Measurements from ENCODE around the gene XYLT2. TPM values are rescaled to one million over a fixed set of nuclear protein-coding genes. Genes with fewer than 3 reads are reported as not detected.
"Not testable (repeated sequence)": the region's sequence is repeated elsewhere in the genome, so short reads cannot be mapped to it uniquely, and the experiment has no call there.

Gene XYLT2
- total RNA-seq (2014; rRNA removed; shearing (Covaris generic)), result 49.0 and 51.0 TPM in 2 replicates

DNA sequence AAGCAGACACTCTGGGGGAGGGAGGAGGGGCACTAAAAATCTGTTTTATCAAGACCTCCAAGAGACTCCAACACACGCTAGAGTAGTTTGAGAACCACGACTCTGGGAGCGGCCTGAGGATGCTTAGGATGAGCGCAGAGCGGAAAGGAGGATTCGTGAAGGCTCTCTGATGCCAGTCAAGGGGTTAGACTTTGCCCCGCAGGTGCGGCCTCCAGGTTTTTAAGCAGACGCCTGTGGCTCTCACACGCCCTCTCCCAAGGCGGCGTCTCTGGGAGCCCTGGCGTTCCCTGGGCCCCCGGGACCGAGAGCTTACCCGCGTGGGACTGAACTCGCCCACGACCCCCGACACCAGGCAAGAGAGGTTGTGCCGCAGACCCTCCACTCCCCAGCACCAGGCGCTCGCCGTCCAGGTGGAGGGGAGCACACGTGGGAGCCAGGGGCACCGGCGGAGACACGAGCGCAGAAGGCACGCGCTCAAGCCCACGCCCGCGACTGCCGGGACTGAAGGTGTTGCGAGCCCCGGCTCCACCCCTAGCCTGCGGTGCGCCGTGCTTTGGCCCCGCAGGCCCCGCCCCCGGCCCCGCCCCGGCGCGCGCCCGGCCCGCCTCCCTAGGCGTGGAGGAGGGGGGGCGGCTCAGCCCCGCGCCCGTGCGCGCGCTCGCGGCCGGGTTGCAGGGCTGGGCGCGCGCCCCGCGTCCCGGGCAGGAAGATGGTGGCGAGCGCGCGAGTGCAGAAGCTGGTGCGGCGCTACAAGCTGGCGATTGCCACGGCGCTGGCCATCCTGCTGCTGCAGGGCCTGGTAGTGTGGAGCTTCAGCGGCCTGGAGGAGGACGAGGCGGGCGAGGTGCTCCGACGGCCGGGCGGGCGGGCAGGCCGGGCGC is at the start of gene XYLT2:
Gene XYLT2 (plus strand): TSS at position 695 of the 881 bp plus-strand sequence. CDS start 15 bp downstream, at position 710.
- peak; percentile 57 for DNase-seq (ENCODE audit: low spot score)

- peak; percentile 66 for DNase-seq (ENCODE audit: low spot score)
These were observed 48.5 kb upstream of the XYLT2 start for GRCh38 chr17:50297407-50297865.

GRCh38 chr17:50298018-50298417 is 47.9 kb upstream of the XYLT2 start:
- DNase-seq (ENCODE audit: low spot score), result no peak

DNA sequence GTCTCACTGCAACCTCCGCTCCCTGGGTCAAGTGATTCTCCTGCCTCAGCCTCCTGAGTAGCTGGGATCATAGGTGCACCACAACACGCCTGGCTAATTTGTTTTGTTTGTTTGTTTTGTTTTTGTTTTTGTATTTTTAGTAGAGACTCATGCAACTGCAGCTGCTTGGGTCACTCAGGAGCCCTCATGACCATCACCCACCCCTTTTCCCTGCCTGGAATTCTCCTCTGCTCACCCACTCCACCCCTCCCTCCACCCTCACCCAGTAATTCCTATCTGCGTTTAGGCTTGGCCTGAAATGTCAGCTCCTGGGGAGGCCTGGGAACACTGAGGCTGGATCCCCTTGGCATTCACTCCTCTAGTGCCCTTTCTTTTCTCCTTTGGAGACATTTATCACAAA is 46.1 kb upstream of the XYLT2 start:
- no peak for DNase-seq (ENCODE audit: low spot score)

GRCh38 chr17:50300824-50301223 is 45.1 kb upstream of the XYLT2 start:
- DNase-seq (ENCODE audit: low spot score), result not testable (repeated sequence)

GRCh38 chr17:50301891-50302584 is 43.9 kb upstream of the XYLT2 start:
- no peak for DNase-seq (ENCODE audit: low spot score)

- DNase-seq (ENCODE audit: low spot score), result no peak
These were observed 42.9 kb upstream of the XYLT2 start for GRCh38 chr17:50303051-50303450.

- DNase-seq (ENCODE audit: low spot score), result no peak
These were observed 42.3 kb upstream of the XYLT2 start for GRCh38 chr17:50303596-50303995.

DNA sequence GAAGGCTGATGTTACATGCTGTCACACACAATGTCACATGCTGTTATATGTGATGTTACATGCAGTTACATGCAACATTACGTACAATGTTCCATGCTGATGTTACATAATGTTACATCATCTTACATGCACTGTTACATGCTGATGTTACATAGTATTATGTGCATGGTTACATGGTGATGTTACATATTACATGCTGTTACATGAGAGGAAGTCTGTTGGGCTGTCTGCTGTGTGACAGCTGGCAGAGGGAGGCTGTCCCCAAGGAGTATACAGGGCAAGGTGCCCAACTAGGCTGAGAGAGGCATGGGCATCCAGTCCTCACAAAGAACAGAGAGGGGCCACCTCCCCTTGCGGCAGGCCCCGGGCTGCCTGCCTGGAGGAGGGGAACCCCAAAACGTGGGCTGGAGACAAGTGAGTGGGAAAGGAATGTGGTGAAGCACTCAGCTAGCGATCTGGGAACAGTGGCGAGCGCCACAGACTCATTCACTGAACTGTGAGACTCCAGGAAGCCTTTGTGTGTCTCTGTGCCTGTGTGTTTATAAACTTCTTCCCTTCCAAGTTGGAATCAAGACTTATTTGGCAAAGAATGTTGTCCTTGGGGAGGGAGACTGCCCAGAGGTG is 41.0 kb upstream of the XYLT2 start:
- no peak for DNase-seq (ENCODE audit: low spot score)

DNA sequence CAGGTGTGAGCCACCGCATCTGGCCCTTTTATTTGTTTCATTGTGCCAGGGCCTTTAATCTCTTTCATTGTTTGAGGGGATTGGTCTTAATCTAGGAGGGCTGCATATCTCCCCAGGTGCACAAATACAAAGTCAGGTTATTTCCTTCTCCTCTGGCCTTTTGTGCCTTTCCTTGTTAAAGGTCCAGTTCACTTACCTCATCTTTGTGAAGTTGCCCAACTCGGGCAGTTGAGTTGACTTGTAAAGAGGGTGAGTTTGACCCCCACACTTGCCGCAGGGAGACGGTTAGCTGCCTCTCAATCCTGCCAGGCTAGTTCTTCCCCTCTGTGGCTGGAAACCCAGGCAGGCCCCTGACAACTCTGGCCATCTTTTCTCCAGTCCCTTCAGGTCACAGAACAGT is 38.3 kb upstream of the XYLT2 start:
- no peak for DNase-seq (ENCODE audit: low spot score)

- no peak for DNase-seq (ENCODE audit: low spot score)
These were observed 37.3 kb upstream of the XYLT2 start for GRCh38 chr17:50308666-50309065.

GRCh38 chr17:50310455-50311111 is 35.3 kb upstream of the XYLT2 start:
- no peak for DNase-seq (ENCODE audit: low spot score)

DNA sequence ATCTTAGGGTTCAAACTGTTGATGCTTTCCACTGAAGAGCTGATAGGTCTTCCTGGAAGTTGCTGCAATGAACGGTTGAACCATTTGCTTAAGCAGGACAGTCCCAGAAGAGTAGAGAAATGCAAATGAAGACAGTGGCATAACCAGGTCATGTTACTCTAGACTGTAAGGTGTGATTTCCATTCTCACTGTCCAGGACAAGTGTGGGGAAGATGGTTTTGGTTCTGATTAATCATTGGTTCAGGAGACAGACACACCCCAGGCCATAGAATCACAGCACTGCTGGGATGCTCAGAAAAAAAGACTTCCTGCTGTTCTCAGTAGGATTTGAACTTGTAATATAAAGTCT is 34.8 kb upstream of the XYLT2 start:
- no peak for DNase-seq (ENCODE audit: low spot score)

GRCh38 chr17:50311483-50311882 is 34.4 kb upstream of the XYLT2 start:
- no peak for DNase-seq (ENCODE audit: low spot score)

GRCh38 chr17:50312308-50312707 is 33.6 kb upstream of the XYLT2 start:
- DNase-seq (ENCODE audit: low spot score), result no peak

- no peak for DNase-seq (ENCODE audit: low spot score)
These were observed 31.4 kb upstream of the XYLT2 start for GRCh38 chr17:50314456-50315011.

DNA sequence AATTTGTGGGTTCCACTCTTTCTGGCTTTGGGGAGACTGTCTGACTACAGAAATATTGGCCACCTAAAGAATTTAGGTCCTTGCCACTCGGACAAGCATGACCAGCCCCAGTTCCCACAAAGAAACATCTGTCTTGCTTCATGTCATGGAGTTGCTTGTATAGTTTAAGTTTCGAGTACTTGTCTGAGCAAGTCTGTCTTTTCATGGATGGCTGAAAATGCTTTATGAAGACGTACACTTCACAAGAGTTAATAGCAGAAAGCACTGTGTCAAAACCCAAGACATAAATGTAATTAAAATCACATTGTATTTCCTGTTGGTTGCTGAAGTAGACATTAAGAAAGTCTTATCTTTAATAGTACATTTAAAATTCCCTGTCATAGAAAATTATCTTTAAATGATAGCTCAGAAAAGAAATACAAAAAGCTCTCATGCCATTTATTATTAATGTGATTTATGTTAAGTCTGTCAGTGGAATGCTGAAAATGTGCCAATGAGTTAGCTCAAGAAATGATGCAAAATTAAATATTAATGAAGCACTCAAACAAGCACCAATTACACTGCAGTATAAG is 29.8 kb upstream of the XYLT2 start:
- DNase-seq (ENCODE audit: low spot score), result no peak

DNA sequence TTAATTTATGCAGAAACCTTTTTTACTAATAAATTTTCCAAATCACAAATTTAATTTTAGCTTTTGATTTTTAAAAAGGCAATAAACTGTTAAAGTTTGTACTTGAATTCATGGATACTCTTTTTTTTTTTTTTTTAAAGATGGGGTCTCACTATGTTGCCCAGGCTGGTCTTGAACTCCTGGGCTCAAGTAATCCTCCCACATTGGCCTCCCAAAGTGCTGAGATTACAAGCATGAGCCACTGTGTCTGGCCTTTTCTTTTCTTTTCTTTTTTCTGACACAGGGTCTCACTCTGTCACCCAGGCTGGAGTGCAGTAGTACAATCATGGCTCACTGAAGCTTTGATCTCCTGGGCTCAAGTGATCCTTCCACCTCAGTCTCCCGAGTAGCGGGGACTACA is 29.3 kb upstream of the XYLT2 start:
- not testable (repeated sequence) for DNase-seq (ENCODE audit: low spot score)

DNA sequence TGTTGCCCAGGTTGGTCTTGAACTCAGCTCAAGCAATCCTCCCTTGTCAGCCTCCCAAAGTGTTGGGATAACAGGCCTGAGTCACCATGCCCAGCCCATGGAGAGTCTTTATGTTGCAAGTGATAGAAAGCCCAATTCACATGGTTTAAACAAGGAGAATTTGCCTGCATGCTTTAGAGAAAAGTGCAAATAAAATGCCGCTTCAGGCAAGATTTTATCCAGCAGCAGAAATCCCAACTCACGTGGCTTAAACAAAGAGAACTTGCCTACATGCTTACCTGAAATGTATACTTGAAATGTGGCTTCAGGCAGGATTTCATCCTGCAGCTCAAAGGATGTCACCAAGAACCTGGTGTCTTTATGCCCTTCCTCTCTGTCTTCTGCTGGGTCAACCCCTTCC is 28.8 kb upstream of the XYLT2 start:
- DNase-seq (ENCODE audit: low spot score), result no peak

- DNase-seq (ENCODE audit: low spot score), result no peak
These were observed 27.2 kb upstream of the XYLT2 start for GRCh38 chr17:50318501-50319285.

Measured in A172 (cell line).